HG03575 (cell line): ENCODE results near the gene GNAI3.
"Not testable (repeated sequence)": the region's sequence is repeated elsewhere in the genome, so short reads cannot be mapped to it uniquely, and the experiment has no call there.

Experiments used
- ATAC-seq: cut with Tn5 transposase; IDR thresholded peaks from one replicate; pipeline ENCODE4 v1.9.1; 2021; ENCODE audit not compliant: unreplicated experiment, insufficient number of reproducible peaks, low FRiP score; ENCODE audit errors: extremely low read depth

GNAI3 gene

GRCh38 chr1:109643385-109644230 is 95.2 kb downstream of the GNAI3 start:
- no peak for ATAC-seq

GRCh38 chr1:109644670-109645069 is 96.3 kb downstream of the GNAI3 start:
- ATAC-seq = no peak

GRCh38 chr1:109649491-109649914 is 101.1 kb downstream of the GNAI3 start:
- no peak for ATAC-seq

- no peak for ATAC-seq
These were observed 102.2 kb downstream of the GNAI3 start for GRCh38 chr1:109650609-109651008.

- no peak for ATAC-seq
These were observed 104.0 kb downstream of the GNAI3 start for GRCh38 chr1:109652402-109652801.

- no peak for ATAC-seq
These were observed 104.9 kb downstream of the GNAI3 start for GRCh38 chr1:109653306-109653705.

GRCh38 chr1:109654519-109654918 is 106.1 kb downstream of the GNAI3 start:
- ATAC-seq = no peak

GRCh38 chr1:109655615-109656519 is 107.5 kb downstream of the GNAI3 start, which contains the start of gene GSTM4:
TSS of gene GSTM4 (plus strand) at chr1:109656099. CDS start at chr1:109656390, 291 bp downstream.
- no peak for ATAC-seq

- ATAC-seq = no peak
These were observed 109.0 kb downstream of the GNAI3 start for GRCh38 chr1:109657395-109657794.

- no peak for ATAC-seq
These were observed 109.6 kb downstream of the GNAI3 start for GRCh38 chr1:109657970-109658369.

GRCh38 chr1:109658533-109659042 is 110.2 kb downstream of the GNAI3 start:
- no peak for ATAC-seq

- ATAC-seq = no peak
These were observed 110.7 kb downstream of the GNAI3 start for GRCh38 chr1:109659145-109659544.

- no peak for ATAC-seq
These were observed 111.7 kb downstream of the GNAI3 start for GRCh38 chr1:109659997-109660690.

GRCh38 chr1:109660691-109661026 is 112.2 kb downstream of the GNAI3 start:
- ATAC-seq = not testable (repeated sequence)

- ATAC-seq = no peak
These were observed 113.0 kb downstream of the GNAI3 start for GRCh38 chr1:109661391-109661790.

- no peak for ATAC-seq
These were observed 116.3 kb downstream of the GNAI3 start for GRCh38 chr1:109664671-109665070.

- ATAC-seq = no peak
These were observed 119.2 kb downstream of the GNAI3 start, which contains the start of gene GSTM2 for GRCh38 chr1:109667452-109668122. TSS of gene GSTM2 (plus strand) at chr1:109668057. CDS start at chr1:109668116, 59 bp downstream.
